CD4-positive, CD25-positive, alpha-beta regulatory T cell (primary cell): ENCODE data around the gene TNFAIP2. TPM values are rescaled to one million over a fixed set of nuclear protein-coding genes. Genes with fewer than 3 reads are reported as not detected.

Experiments used
- ATAC-seq, 2 donors: fragments of 150-1000 bp; cut with Tn5 transposase; one replicate each; pipeline ENCODE4 v1.10.0; 2021; ENCODE audit warnings: low read depth in 2 of 2, moderate number of reproducible peaks in 2 of 2, moderate library complexity in 1 of 2
- DNase-seq, 3 donors: peaks; one replicate each; pipeline versions ENCODE4 v3.0.0 to v3.0.0-alpha.2; 2012 to 2022; ENCODE audit warnings: mixed read lengths in 1 of 3
- H3K27ac ChIP-seq: one replicate; pipeline ENCODE4 v1.7.0; 2013; ENCODE audit warnings: mild to moderate bottlenecking, low read length; ENCODE audit not compliant: insufficient read depth, poor library complexity, severe bottlenecking
- H3K27me3 ChIP-seq: one replicate; pipeline ENCODE4 v1.7.0; 2013; ENCODE audit warnings: low read length; ENCODE audit not compliant: control insufficient read depth, insufficient read depth
- H3K36me3 ChIP-seq: one replicate; pipeline ENCODE4 v1.7.0; 2013; ENCODE audit warnings: mild to moderate bottlenecking, low read length, moderate library complexity; ENCODE audit not compliant: control insufficient read depth, insufficient read depth
- H3K4me1 ChIP-seq: 2 replicates; pipeline ENCODE4 v1.7.0; 2013; ENCODE audit warnings: mild to moderate bottlenecking, low read length; ENCODE audit not compliant: insufficient read depth, control insufficient read depth, poor library complexity, severe bottlenecking
- H3K4me3 ChIP-seq: one replicate; pipeline ENCODE4 v1.7.0; 2013; ENCODE audit warnings: low read depth, mild to moderate bottlenecking, low read length, moderate library complexity
- H3K9me3 ChIP-seq, 2 experiments: 1 replicate in 1 of 2; 2 replicates in 1 of 2; pipeline ENCODE4 v1.7.0; 2013; ENCODE audit warnings: low read length in 2 of 2, mild to moderate bottlenecking in 1 of 2, moderate library complexity in 1 of 2; ENCODE audit not compliant: control insufficient read depth in 2 of 2
- H3K27ac Mint-ChIP-seq, 3 donors: one replicate each; pipeline ENCODE4 v1.8.0; 2020 to 2022; ENCODE audit warnings: mild to moderate bottlenecking in 3 of 3, mixed read lengths in 3 of 3, moderate library complexity in 2 of 3
- H3K27me3 Mint-ChIP-seq: one replicate; pipeline ENCODE4 v1.8.0; 2022; ENCODE audit warnings: mild to moderate bottlenecking, mixed read lengths
- H3K36me3 Mint-ChIP-seq: one replicate; pipeline ENCODE4 v1.8.0; 2020; ENCODE audit warnings: mixed read lengths
- H3K4me1 Mint-ChIP-seq, 4 donors: one replicate each; pipeline ENCODE4 v1.8.0; 2020 to 2022; ENCODE audit warnings: mixed read lengths in 4 of 4, mild to moderate bottlenecking in 1 of 4
- H3K4me3 Mint-ChIP-seq, 4 donors: one replicate each; pipeline ENCODE4 v1.8.0; 2020 to 2022; ENCODE audit warnings: mild to moderate bottlenecking in 4 of 4, mixed read lengths in 4 of 4, moderate library complexity in 3 of 4
- H3K9me3 Mint-ChIP-seq, 7 donors: one replicate each; pipeline ENCODE4 v1.8.0; 2020 to 2022; ENCODE audit warnings: mixed read lengths in 7 of 7, mild to moderate bottlenecking in 3 of 7, moderate library complexity in 2 of 7
- polyA plus RNA-seq, 4 donors: library from polyadenylated mRNA; unstranded; fragments of 300-500 nt; fragmentation: Illumina TruSeq; gene quantifications; one replicate each; pipeline ENCODE4 v1.2.3, GENCODE V29; 2021
- total RNA-seq: library from RNA; stranded (reverse); gene quantifications from one replicate; pipeline ENCODE4 v1.2.3, GENCODE V29; 2022

Gene TNFAIP2
- total and polyA plus RNA-seq, 5 donors from 2014 or later, result 0.64 TPM; not detected in 4

DNA sequence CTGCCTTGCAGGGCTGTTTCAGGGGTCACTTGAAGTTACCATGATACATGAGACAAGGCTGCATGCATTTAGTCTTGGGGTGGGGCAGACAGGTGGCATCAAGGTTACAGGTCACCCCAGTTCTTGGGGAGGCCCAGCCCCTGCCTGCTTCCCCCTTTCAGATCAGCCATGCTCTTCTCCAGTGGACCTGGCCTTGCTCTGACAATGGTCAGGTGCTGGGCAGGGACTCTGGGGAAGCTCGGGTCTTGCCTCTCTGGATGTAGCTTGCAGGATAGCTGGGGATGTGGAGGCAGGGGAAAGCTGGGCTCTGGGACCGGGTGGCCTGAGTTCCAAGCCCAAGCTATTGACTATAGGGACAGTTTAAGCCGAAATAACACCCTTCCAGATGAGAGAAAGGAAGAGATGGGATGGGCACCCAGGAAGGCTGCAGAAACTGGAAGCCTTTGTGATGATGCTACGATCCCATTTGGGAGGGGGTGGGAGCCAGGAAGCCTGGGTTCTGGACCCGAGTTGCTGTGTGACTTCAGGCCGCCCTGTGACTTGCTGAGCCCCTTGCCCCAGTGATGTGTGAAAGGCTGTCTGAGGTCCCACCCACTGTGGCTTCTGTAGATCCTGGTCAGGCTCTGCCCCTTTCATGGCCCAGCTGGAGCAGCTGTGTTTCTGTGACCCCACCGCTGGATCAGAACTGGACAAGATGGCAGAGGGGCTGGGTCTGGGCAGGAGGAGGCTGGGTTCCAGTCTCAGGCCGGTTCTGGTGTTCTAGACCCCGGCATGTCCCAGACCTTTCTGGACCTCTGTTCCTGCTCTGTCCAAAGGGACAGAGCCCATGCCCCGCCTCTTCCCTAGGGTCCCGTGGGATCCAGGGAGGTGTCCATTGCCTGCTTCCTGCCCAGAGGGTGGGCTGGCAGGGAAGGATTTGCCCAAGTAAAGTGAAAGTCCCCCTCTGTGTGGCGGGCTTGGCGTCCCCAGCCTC lies 2.1 kb downstream of the TNFAIP2 start:
- Histone ChIP-seq H3K27ac (no peak overlapping the region), H3K36me3 (no peaks in the 10 kb centered on the region), H3K4me3 (no peak overlapping the region), H3K9me3 (no peaks in the 10 kb centered on the region), H3K4me1 (peaks cover 2% of the 10 kb centered on the region), H3K27me3 (no peaks in the 10 kb centered on the region)
- Mint-ChIP-seq H3K4me3 (no peak overlapping the region), H3K27ac (no peak overlapping the region), H3K4me1 (peaks cover 0 to 5% (median 0%) of the 10 kb centered on the region in 4 donors), H3K36me3 (no peaks in the 10 kb centered on the region), H3K27me3 (peaks cover 24% of the 10 kb centered on the region), H3K9me3 (no peaks in the 10 kb centered on the region)
- ATAC-seq (no peak), DNase-seq (no peak)

DNA sequence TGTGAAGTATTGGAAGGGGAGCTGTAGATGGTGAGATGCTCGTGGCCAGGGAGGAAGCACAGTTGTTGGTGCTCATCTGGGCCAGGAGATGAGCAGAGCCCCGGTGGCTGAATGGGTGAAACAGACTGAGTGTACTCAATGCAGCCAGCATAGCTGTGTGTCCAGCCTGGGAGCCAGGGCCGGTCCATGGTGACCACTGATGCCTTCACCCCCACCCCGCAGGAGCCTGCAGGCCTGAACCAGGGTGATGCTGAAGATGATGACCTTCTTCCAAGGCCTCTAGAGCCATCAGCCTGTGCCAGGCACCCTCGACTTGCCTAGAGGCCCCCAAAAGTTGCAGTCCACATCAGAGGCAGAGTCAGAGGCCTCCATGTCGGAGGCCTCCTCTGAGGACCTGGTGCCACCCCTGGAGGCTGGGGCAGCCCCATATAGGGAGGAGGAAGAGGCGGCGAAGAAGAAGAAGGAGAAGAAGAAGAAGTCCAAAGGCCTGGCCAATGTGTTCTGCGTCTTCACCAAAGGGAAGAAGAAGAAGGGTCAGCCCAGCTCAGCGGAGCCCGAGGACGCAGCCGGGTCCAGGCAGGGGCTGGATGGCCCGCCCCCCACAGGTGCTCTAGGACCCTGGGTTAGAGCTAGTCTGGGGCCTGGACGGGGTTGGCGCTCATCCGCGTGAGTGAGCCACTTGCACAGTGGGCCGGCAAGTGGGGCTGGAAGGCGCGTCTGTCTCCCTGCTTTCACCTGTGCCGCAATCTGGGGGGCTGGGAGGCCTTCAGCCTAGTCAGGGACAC lies 3.0 kb downstream of the TNFAIP2 start:
- peaks cover 2% of the 10 kb centered on the region for H3K4me1 ChIP-seq
- no peak overlapping the region for H3K27ac Mint-ChIP-seq

DNA sequence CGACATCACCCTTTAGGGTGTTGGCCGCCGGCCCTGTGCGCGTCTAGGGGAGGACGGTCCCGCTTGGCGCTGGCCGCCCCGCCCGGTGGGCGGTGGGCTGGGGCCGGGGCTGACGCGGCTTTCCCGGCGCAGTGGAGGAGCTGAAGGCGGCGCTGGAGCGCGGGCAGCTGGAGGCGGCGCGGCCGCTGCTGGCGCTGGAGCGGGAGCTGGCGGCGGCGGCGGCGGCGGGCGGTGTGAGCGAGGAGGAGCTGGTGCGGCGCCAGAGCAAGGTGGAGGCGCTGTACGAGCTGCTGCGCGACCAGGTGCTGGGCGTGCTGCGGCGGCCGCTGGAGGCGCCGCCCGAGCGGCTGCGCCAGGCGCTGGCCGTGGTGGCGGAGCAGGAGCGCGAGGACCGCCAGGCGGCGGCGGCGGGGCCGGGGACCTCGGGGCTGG lies 3.6 kb downstream of the TNFAIP2 start:
- H3K4me3 Mint-ChIP-seq, result no peak overlapping the region
- peaks cover 0 to 2% (median 0%) of the 10 kb centered on the region in 7 donors for H3K9me3 Mint-ChIP-seq
- no peak overlapping the region for H3K27ac Mint-ChIP-seq
- H3K9me3 ChIP-seq, result no peaks in the 10 kb centered on the region
- no peak overlapping the region for H3K4me3 ChIP-seq
- DNase-seq (no peak), ATAC-seq (no peak)
- peaks cover 12% of the 10 kb centered on the region for H3K27me3 Mint-ChIP-seq
- no peaks in the 10 kb centered on the region for H3K36me3 ChIP-seq
- no peaks in the 10 kb centered on the region for H3K27me3 ChIP-seq
- no peak overlapping the region for H3K27ac ChIP-seq
- H3K4me1 Mint-ChIP-seq, result peaks cover 0 to 5% (median 0%) of the 10 kb centered on the region in 4 donors
- H3K36me3 Mint-ChIP-seq, result no peaks in the 10 kb centered on the region
- H3K4me1 ChIP-seq, result peaks cover 2% of the 10 kb centered on the region

More for the DNA sequence above, 3.0 kb downstream of the TNFAIP2 start:
- Mint-ChIP-seq H3K4me3 (no peak overlapping the region), H3K27me3 (peaks cover 16% of the 10 kb centered on the region), H3K4me1 (peaks cover 0 to 5% (median 0%) of the 10 kb centered on the region in 4 donors), H3K36me3 (no peaks in the 10 kb centered on the region), H3K9me3 (peaks cover 0 to 1% (median 0%) of the 10 kb centered on the region in 7 donors)
- ATAC-seq, result no peak
- Histone ChIP-seq H3K36me3 (no peaks in the 10 kb centered on the region), H3K4me3 (no peak overlapping the region), H3K9me3 (no peaks in the 10 kb centered on the region), H3K27ac (no peak overlapping the region), H3K27me3 (no peaks in the 10 kb centered on the region)
- DNase-seq, result no peak

DNA sequence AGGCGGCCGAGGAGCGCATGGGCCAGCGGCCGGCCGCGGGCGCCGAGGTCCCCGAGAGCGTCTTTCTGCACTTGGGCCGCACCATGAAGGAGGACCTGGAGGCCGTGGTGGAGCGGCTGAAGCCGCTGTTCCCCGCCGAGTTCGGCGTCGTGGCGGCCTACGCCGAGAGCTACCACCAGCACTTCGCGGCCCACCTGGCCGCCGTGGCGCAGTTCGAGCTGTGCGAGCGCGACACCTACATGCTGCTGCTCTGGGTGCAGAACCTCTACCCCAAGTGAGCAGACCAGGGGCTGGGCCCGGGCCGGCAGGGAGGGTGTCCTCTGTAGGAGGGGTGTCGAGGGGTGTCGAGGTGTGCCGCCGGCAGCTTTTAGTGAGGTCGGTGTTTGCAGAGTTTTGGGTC lies 4.1 kb downstream of the TNFAIP2 start:
- ATAC-seq, result no peak
- H3K4me1 Mint-ChIP-seq, result peaks cover 0 to 5% (median 0%) of the 10 kb centered on the region in 4 donors
- no peak overlapping the region for H3K4me3 Mint-ChIP-seq
- H3K9me3 Mint-ChIP-seq, result peaks cover 0 to 2% (median 0%) of the 10 kb centered on the region in 7 donors
- Histone ChIP-seq H3K4me1 (peaks cover 2% of the 10 kb centered on the region), H3K27ac (no peak overlapping the region), H3K27me3 (no peaks in the 10 kb centered on the region), H3K9me3 (no peaks in the 10 kb centered on the region), H3K4me3 (no peak overlapping the region), H3K36me3 (no peaks in the 10 kb centered on the region)
- H3K36me3 Mint-ChIP-seq, result no peaks in the 10 kb centered on the region
- no peak for DNase-seq
- no peak overlapping the region for H3K27ac Mint-ChIP-seq
- peaks cover 7% of the 10 kb centered on the region for H3K27me3 Mint-ChIP-seq

GRCh38 chr14:103127861-103128598 lies 4.8 kb downstream of the TNFAIP2 start:
- no peak for ATAC-seq

GRCh38 chr14:103128631-103129300 lies 5.5 kb downstream of the TNFAIP2 start:
- Histone ChIP-seq H3K4me3 (no peak overlapping the region), H3K9me3 (no peaks in the 10 kb centered on the region), H3K4me1 (peaks cover 1% of the 10 kb centered on the region), H3K27ac (no peak overlapping the region), H3K27me3 (no peaks in the 10 kb centered on the region), H3K36me3 (no peaks in the 10 kb centered on the region)
- H3K4me1 Mint-ChIP-seq, result peaks cover 0 to 5% (median 0%) of the 10 kb centered on the region in 4 donors
- DNase-seq (no peak), ATAC-seq (no peak)
- H3K27me3 Mint-ChIP-seq, result peaks cover 7% of the 10 kb centered on the region
- H3K4me3 Mint-ChIP-seq, result no peak overlapping the region
- H3K36me3 Mint-ChIP-seq, result no peaks in the 10 kb centered on the region
- no peak overlapping the region for H3K27ac Mint-ChIP-seq
- H3K9me3 Mint-ChIP-seq, result peaks cover 0 to 2% (median 0%) of the 10 kb centered on the region in 7 donors

More at GRCh38 chr14:103127861-103128598, 4.8 kb downstream of the TNFAIP2 start:
- Mint-ChIP-seq H3K4me3 (no peak overlapping the region), H3K4me1 (peaks cover 0 to 5% (median 0%) of the 10 kb centered on the region in 4 donors), H3K27me3 (peaks cover 7% of the 10 kb centered on the region), H3K36me3 (no peaks in the 10 kb centered on the region), H3K27ac (no peak overlapping the region), H3K9me3 (peaks cover 0 to 2% (median 0%) of the 10 kb centered on the region in 7 donors)
- Histone ChIP-seq H3K36me3 (no peaks in the 10 kb centered on the region), H3K4me3 (no peak overlapping the region), H3K27ac (no peak overlapping the region), H3K9me3 (no peaks in the 10 kb centered on the region), H3K27me3 (no peaks in the 10 kb centered on the region), H3K4me1 (peaks cover 2% of the 10 kb centered on the region)
- DNase-seq, result no peak
